Measurements from ENCODE around the gene INSC.
"Not testable (repeated sequence)": the region's sequence is repeated elsewhere in the genome, so short reads cannot be mapped to it uniquely, and the experiment has no call there.

The INSC gene, protein sequence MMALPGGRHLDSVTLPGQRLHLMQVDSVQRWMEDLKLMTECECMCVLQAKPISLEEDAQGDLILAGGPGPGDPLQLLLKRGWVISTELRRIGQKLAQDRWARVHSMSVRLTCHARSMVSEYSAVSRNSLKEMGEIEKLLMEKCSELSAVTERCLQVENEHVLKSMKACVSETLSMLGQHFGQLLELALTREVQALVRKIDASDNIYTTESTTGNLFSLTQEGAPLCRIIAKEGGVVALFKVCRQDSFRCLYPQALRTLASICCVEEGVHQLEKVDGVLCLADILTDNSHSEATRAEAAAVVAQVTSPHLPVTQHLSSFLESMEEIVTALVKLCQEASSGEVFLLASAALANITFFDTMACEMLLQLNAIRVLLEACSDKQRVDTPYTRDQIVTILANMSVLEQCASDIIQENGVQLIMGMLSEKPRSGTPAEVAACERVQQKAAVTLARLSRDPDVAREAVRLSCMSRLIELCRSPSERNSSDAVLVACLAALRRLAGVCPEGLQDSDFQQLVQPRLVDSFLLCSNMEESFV

DNA sequence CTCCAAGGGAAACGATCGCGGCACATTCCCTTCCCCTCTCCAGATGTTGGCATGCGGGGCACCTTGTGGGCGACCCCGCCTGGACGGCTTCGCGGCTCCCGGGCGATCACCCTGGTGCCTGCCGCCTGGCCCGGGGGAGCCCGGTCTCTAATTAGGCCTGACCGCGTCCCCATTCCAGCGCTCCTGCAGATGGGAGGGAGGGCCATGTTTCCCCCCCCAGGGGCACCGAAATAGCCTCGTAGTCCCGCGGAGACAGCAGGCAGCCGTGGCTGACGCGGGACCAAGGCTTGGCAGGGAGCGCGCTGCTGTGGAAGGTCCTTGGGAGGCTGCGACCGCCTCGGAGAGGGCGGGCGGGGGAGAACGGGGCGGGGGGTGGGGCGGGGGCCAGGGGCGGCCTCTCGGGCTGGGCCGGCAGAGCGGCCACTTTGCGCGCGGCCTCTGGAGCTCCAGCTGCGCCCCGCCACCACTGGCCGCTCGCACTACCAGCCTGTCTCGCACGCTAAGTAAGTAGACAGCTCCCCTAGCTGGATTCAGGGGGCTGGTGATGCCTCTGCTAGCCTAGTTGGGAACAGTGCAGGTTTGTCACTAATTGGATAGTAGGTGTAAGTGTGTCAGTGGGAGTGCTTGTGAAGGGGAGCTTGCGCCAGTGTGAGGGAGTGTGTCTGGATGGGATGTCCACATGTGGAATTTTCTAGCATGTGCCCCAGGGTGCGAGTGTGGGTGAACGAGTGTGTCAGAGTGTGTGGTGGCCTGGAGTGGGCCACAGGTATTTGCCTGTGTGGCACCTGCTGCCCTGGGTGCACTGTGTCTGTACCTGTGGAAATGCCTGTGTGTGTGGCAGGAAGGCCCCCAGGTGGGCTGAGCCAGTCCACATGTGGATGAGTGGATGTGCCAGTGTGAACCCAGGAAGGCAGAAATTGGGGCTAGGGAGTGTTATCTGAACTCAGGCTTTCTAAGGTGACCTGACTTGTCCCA is at the start of gene INSC:
Gene INSC, plus strand, starts transcription at position 423 of the 975 bp plus-strand sequence. CDS start 34,252 bp downstream, outside the sequence.
- no peak for DNase-seq (ENCODE audit: low read depth)

- not testable (repeated sequence) for DNase-seq (ENCODE audit: low read depth)
Observed at GRCh38 chr11:15069751-15070150, 45.0 kb upstream of the INSC start.

- no peak for DNase-seq (ENCODE audit: low read depth)
Observed at GRCh38 chr11:15071556-15072255, 43.0 kb upstream of the INSC start.

- no peak for DNase-seq (ENCODE audit: low read depth)
Observed at GRCh38 chr11:15072551-15073143, 42.1 kb upstream of the INSC start.

DNA sequence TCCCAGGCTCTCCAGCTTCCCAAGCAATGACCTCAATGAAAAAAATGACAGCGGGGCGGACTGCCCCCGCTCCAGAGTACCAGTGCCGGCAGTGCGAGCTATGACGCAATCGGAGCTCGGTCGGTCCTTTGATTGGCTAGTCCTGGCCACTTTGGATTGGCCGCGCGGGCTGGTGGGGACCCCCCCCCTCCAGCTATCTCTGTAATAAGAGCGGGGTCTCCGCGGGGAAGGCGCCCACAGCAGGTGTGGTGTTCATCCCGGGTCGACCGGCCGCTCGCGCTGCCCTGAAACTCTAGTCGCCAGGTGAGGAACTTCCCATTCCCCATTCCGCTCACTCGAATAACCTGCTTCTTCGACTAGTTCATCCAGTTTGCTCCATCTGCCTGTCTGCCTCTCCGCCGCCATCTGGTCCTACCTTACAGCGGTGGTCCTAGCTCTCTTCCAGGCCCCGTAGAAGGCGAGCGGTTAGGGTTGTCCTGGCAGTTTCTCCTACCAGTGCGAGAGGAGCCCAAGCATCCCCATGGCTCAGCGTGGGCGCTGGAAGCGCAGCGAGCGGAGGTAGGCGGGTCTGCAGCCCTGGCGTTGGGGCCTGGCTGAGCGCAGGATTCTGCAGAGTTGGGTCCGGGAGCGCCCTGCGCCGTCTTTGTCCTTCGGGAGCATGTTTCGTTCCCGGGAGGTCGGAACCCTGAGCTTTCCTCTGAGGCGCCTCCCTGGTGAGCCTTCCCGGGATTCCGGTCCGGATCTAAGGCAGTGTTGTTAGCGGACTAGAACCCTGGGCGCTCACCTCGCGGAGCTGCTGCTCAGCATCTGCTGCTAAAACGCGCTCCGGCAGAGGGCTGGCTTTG is 41.1 kb upstream of the INSC start, which contains the start of gene CALCB:
Gene CALCB, plus strand, starts transcription at position 233 of the 845 bp plus-strand sequence. CDS start 1,126 bp downstream, outside the sequence.
- DNase-seq (ENCODE audit: low read depth): no peak

DNA sequence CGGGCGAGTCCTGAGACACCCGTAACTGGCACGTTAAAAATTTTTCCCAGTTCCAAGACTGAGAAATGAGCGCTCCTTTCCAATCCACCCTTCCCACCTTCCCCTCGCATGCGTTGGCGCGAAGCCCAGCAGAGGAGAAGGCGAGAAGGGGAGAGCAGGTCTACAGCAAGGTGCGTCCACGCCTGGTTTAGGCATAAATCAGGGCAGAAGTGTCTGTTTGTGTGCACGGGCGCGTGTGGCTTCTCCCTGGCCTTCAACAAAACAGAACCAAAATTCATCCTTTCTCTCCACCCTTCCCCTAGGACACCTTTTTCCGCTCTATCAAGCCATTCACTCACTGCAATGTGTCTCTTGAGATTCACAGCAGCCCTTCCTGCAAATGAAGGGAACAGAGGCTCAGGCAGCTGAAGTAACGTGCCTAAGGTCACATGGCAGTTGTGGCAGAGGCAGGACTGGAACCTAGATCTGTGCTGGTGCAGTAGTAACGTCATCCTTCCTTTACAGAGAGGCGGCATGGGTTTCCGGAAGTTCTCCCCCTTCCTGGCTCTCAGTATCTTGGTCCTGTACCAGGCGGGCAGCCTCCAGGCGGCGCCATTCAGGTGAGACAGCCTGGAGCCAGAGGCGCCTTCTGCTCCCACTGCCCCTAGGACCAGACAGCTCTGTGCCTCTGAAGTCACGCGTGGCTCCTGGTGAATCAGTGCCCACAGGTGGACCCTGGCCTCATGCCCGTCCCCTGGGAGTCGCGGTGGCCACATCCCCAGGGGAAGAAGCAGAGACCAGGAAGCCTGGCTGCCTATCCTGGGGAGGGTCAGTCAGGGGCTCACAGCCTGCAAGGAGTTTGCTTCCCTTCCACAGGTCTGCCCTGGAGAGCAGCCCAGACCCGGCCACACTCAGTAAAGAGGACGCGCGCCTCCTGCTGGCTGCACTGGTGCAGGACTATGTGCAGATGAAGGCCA is 40.2 kb upstream of the INSC start:
- DNase-seq (ENCODE audit: low read depth): peak; percentile 78

- no peak for DNase-seq (ENCODE audit: low read depth)
Observed at GRCh38 chr11:15075162-15075526, 39.6 kb upstream of the INSC start.

DNA sequence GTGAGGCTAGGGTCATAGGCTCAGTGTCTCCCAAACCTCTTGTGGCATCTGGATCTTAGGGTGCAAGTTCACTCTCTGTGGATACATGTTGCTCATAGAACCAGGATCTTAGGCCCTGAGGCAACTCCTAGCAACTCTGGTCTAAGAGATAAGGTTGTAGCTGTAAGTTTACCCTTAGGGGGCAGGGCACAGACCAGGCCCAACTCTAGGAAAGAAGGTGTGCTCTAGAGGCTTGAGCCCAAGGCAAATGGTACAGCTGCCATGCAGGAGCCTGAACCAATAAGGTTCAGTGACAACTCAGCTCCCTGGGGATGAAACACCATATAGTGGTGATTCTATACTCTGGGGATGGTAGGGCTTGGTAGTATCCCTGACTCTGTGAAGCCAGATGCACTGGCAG is 23.5 kb upstream of the INSC start:
- no peak for DNase-seq (ENCODE audit: low read depth)

GRCh38 chr11:15091625-15092024 is 23.1 kb upstream of the INSC start:
- DNase-seq (ENCODE audit: low read depth): no peak

DNA sequence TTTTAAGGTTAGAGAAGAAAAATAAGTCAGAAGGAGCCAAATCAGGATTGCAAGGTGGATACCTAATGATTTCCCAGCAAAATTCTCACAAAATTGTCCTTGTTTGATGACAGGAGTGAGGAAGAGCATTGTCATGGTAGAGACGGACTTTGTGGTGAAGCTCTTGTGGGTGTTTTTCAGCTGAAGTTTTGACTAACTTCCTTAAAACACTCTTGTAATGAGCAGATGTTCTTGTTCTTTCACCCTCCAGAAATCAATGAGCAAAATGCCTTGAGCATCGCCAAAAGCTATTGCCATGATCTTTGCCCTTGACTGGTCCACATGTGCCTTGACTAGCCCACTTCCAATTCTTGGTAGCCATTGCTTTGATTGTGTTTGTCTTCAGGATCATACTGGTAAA is 21.3 kb upstream of the INSC start:
- no peak for DNase-seq (ENCODE audit: low read depth)

- DNase-seq (ENCODE audit: low read depth): no peak
Observed at GRCh38 chr11:15095736-15096228, 18.9 kb upstream of the INSC start.

GRCh38 chr11:15097411-15097810 is 17.3 kb upstream of the INSC start:
- no peak for DNase-seq (ENCODE audit: low read depth)

DNA sequence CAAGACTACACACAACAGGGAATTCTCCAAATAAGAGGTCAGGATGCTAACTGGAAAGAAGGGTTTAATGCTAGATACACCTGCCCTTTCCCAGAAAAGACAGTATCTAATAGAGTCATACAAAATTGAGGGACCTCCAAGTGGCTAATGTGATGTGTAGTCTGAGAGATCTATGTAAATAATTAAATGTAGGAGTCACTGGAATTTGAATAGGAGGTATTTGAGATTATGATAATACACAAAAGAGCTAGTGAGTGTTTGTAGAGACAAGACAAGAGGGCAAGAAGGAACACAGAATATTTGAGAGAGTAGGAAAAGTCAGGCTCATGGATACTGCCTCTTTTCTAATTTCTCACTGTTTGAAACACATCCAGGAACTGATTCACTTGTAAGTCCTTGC is 15.5 kb upstream of the INSC start:
- DNase-seq (ENCODE audit: low read depth): no peak

GRCh38 chr11:15101072-15101709 is 13.5 kb upstream of the INSC start:
- DNase-seq (ENCODE audit: low read depth): no peak

DNA sequence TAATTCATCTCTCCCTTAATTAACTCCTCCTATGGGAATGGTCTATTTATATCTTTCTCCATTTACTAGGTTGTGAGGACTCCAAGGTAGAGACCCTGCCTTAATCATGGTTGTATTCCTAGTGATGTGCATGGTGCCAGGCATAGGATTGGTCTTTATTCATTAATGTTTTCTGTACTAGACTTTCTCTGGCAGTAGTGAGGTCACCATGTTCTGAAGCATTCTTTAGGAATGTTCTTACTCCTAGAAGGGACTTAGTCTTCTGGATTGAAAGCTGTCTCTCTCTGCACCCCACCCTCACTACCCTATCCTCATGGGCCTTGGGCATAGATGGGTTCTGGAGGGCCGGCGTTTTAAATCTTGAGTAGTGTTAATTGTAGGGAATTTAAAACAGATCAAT is 10.6 kb upstream of the INSC start:
- DNase-seq (ENCODE audit: low read depth): no peak

GRCh38 chr11:15106201-15106965 is 8.3 kb upstream of the INSC start:
- no peak for DNase-seq (ENCODE audit: low read depth)

DNA sequence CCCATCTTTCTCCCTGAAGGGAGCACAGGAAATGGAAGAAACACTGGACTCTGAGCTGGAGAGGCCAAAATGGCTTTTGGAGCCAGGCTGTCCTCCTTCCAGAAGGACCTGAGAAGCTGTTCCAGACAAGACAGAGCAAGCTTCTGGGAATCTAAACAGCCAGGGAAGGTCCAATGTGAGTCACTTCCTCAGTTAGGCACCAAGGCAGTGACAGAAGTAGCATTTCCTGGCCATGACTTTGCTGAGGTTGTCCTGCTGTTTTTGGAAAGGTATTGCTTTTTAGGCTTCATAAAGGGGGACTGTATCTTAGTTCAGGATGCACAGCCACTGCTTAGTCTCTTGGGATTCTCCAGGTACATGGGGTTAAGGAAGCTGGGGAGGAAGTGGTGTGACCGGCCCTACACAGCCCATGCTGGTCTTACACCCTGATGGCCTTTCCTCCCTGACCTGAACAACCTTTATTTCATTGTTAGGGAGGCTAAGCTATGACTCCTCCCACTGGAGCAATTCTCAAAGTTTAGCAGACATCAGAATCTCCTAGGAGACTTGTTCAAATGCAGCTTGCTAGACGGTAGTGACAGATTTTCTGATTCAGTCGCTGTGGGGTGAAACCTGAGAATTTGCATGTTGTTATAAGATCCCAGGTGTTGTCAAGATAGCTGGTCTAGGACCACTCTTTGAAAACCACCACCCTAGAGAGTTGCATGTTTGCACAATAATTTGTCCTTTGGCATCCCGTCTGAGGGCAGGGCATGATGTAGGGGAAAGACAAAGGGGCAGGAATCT is 6.8 kb upstream of the INSC start:
- DNase-seq (ENCODE audit: low read depth): no peak

All from stimulated activated CD8-positive, alpha-beta memory T cell treated with anti-CD3 and anti-CD28 coated beads, Interleukin-15, amount 100 ng/mL, for 24 hours (primary cell).